GM12878 (cell line): ENCODE measurements around the gene TNNT1. TPM values are rescaled to one million over a fixed set of nuclear protein-coding genes. Genes with fewer than 3 reads are reported as not detected.
A peak's percentile ranks its signal among the peaks of the same experiment; 100 is the strongest.

ENCODE experiments used
- ATAC-seq: fragments of 200-7000 bp; cut with Tn5 transposase; 3 replicates; pipeline ENCODE4 v1.9.1; 2020; ENCODE audit warnings: mild to moderate bottlenecking, moderate library complexity
- BruUV-seq: library from RNA; stranded (reverse); fragments of 400-500 nt; replicated peaks from 2 replicates; lab custom pipeline; 2021; lab: Mats Ljungman, UMichigan
- CTCF ChIA-PET: fragments of 300-600 bp; sonication (Branson Sonifier 250); formaldehyde crosslinking; extraction: SDS; loops from one replicate; lab custom pipeline; 2021; ENCODE audit warnings: inconsistent platforms; lab: Yijun Ruan, JAX
- POLR2A ChIA-PET: fragments of 350-600 bp; formaldehyde crosslinking; extraction: SDS; loops from one replicate; lab custom pipeline; 2021; ENCODE audit warnings: inconsistent platforms; lab: Charles Lee
- RAD21 ChIA-PET: fragments of 300-600 bp; sonication (Branson Sonifier 250); formaldehyde crosslinking; loops from one replicate; lab custom pipeline; 2023; ENCODE audit warnings: antibody characterized with exemption; ENCODE audit not compliant: unreplicated experiment; lab: Charles Lee
- SMC1A ChIA-PET: fragments of 300-600 bp; sonication (Branson Sonifier 250); formaldehyde crosslinking; loops from one replicate; lab custom pipeline; 2023; ENCODE audit not compliant: unreplicated experiment, uncharacterized antibody; lab: Charles Lee
- DNase-seq: peaks from one replicate; pipeline ENCODE4 v3.0.0-alpha.2; 2011; ENCODE audit warnings: low read depth, low spot score
- FAIRE-seq: peaks from 3 replicates; lab custom pipeline; 2011; peaks lifted over from hg19 to GRCh38; lab: Jason Lieb, UNC
- H2AFZ ChIP-seq: 2 replicates; pipeline ENCODE4 v1.6.0; 2011; ENCODE audit warnings: low read depth, low read length, control low read depth; ENCODE audit not compliant: control insufficient read depth
- H3K27ac ChIP-seq: 2 replicates; pipeline ENCODE4 v1.5.1; 2011; ENCODE audit warnings: control low read depth; ENCODE audit not compliant: control insufficient read depth, insufficient read depth
- H3K27me3 ChIP-seq, 2 experiments: replicated peaks in 1 of 2; 2 replicates each; pipeline versions ENCODE4 v1.6.0 to v1.6.1; 2011; ENCODE audit warnings: low read length in 1 of 2; ENCODE audit not compliant: control insufficient read depth in 2 of 2, insufficient read depth in 2 of 2
- H3K36me3 ChIP-seq, 2 experiments: 2 replicates each; pipeline ENCODE4 v1.5.1; 2011; ENCODE audit warnings: low read length in 1 of 2; ENCODE audit not compliant: control insufficient read depth in 2 of 2, insufficient read depth in 2 of 2
- H3K4me1 ChIP-seq: 2 replicates; pipeline ENCODE4 v1.6.1; 2011; ENCODE audit warnings: mild to moderate bottlenecking, low read length, moderate library complexity, mixed read lengths; ENCODE audit not compliant: control insufficient read depth, insufficient read depth
- H3K4me2 ChIP-seq: 2 replicates; pipeline ENCODE4 v1.6.0; 2011; ENCODE audit warnings: control low read depth; ENCODE audit not compliant: control insufficient read depth, insufficient read depth
- H3K4me3 ChIP-seq: fragments of 200-600 bp; sonication (generic); 2 replicates; pipeline ENCODE4 v1.5.1; 2016
- H3K79me2 ChIP-seq: 2 replicates; pipeline ENCODE4 v1.6.0; 2011; ENCODE audit warnings: low read length; ENCODE audit not compliant: control insufficient read depth, insufficient read depth
- H3K9ac ChIP-seq: 2 replicates; pipeline ENCODE4 v1.8.0; 2011; ENCODE audit warnings: low read length, control low read depth, mixed read lengths; ENCODE audit not compliant: control insufficient read depth, insufficient read depth
- H3K9me3 ChIP-seq: replicated peaks from 3 replicates; pipeline ENCODE4 v1.5.1; 2011; ENCODE audit warnings: mild to moderate bottlenecking, low read length; ENCODE audit not compliant: control insufficient read depth, insufficient read depth
- H4K20me1 ChIP-seq: 2 replicates; pipeline ENCODE4 v1.6.0; 2011; ENCODE audit not compliant: control insufficient read depth, insufficient read depth
- BHLHE40 ChIP-seq, 2 experiments: fragments of 450-650 bp in 1 of 2; IDR thresholded peaks; 2 replicates each; pipeline ENCODE4 v1.6.1; 2011 to 2017; ENCODE audit warnings: low read depth in 2 of 2, borderline replicate concordance in 1 of 2, improper control_type of control experiment in 1 of 2, low read length in 1 of 2, mild to moderate bottlenecking in 1 of 2
- BRCA1 ChIP-seq: IDR thresholded peaks from 2 replicates; pipeline ENCODE4 v1.6.1; 2011; ENCODE audit warnings: low read depth, low read length, improper control_type of control experiment
- CBX3 ChIP-seq: fragments of 200-600 bp; sonication (generic); IDR thresholded peaks from 2 replicates; pipeline ENCODE4 v1.6.1; 2016; ENCODE audit warnings: low read depth, borderline replicate concordance
- EGR1 ChIP-seq, 2 experiments: IDR thresholded peaks; 1 replicate in 1 of 2; 2 replicates in 1 of 2; pipeline ENCODE4 v1.6.1; 2011 to 2012; ENCODE audit warnings: low read depth in 2 of 2, low read length in 2 of 2, borderline replicate concordance in 1 of 2, mild to moderate bottlenecking in 1 of 2, moderate library complexity in 1 of 2
- SMC3 ChIP-seq: IDR thresholded peaks from 2 replicates; pipeline ENCODE4 v1.6.1; 2011; ENCODE audit warnings: low read length, improper control_type of control experiment, borderline replicate concordance
- SRF ChIP-seq, 2 experiments: IDR thresholded peaks; 2 replicates each; pipeline ENCODE4 v1.6.1; 2011; ENCODE audit warnings: low read depth in 2 of 2, low read length in 2 of 2, mild to moderate bottlenecking in 1 of 2, moderate library complexity in 1 of 2
- WGBS: methylation state at CpG from one replicate; pipeline ENCODE4 v1.1.6; 2016; ENCODE audit warnings: low lambda C conversion rate; ENCODE audit not compliant: insufficient replicate concordance, insufficient coverage; ENCODE audit errors: missing lambda C conversion rate; 5-methylcytosine and 5-hydroxymethylcytosine counted together
- in situ Hi-C: fragments of 300-500 bp; cut with MboI; formaldehyde crosslinking; loops from 9 replicates; pipeline ENCODE4 v1.14.3; 2018; ENCODE audit warnings: mixed read lengths
- intact Hi-C: fragments of 100-400 bp; cut with micrococcal nuclease; formaldehyde crosslinking; loops from one replicate; pipeline ENCODE4 v1.14.2; 2022; ENCODE audit not compliant: unreplicated experiment
- polyA plus RNA-seq, 11 experiments: library from polyadenylated mRNA; depleted of rRNA in 4 of 11; unstranded in 6 of 11; stranded (reverse) in 5 of 11; fragments of >200 nt; fragmentation: Nextera tagmentation in 4 of 11; fragmentation: Illumina TruSeq in 1 of 11; extraction: Ambion mirVana in 4 of 11; extraction: Trizol in 1 of 11; gene quantifications; 1 replicate in 1 of 11; 2 replicates in 10 of 11; pipeline versions ENCODE4 v1.2.1 to v1.2.3, GENCODE V29; 2011 to 2016; ENCODE audit warnings: inconsistent platforms in 2 of 11, missing spikeins in 2 of 11, low read depth in 1 of 11
- total RNA-seq, 4 experiments: library from RNA; depleted of rRNA in 3 of 4; stranded (reverse); fragments of >200 nt in 3 of 4; fragmentation: Illumina TruSeq in 1 of 4; extraction: Trizol in 1 of 4; gene quantifications; 2 replicates each; pipeline versions ENCODE4 v1.2.1 to v1.2.3, GENCODE V29; 2013 to 2021
- TF ChIP-seq, protein P1 (sequence below): IDR thresholded peaks from 2 replicates; pipeline ENCODE4 v1.6.1; 2011; ENCODE audit warnings: low read depth, mild to moderate bottlenecking, low read length, moderate library complexity, borderline replicate concordance; ENCODE audit errors: extremely low read depth
- TF ChIP-seq, protein P2 (sequence below): fragments of 450-650 bp; IDR thresholded peaks from 2 replicates; pipeline ENCODE4 v1.6.1; 2017; ENCODE audit warnings: antibody characterized with exemption, mild to moderate bottlenecking, moderate library complexity

The TNNT1 gene
- total and polyA plus RNA-seq, 10 of the 15 experiments (the other 5 are each of a cell fraction or from before 2014, with no cell fraction given): 0.26 to 0.62 (median 0.37) TPM; not detected in 7

DNA sequence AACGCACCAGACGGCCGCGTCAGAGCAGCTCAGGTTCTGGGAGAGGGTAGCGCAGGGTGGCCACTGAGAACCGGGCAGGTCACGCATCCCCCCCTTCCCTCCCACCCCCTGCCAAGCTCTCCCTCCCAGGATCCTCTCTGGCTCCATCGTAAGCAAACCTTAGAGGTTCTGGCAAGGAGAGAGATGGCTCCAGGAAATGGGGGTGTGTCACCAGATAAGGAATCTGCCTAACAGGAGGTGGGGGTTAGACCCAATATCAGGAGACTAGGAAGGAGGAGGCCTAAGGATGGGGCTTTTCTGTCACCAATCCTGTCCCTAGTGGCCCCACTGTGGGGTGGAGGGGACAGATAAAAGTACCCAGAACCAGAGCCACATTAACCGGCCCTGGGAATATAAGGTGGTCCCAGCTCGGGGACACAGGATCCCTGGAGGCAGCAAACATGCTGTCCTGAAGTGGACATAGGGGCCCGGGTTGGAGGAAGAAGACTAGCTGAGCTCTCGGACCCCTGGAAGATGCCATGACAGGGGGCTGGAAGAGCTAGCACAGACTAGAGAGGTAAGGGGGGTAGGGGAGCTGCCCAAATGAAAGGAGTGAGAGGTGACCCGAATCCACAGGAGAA lies 33.5 kb downstream of the TNNT1 start (continued):
- TF ChIP-seq SMC3: no peak
- no peak for TF ChIP-seq CBX3
- TF ChIP-seq, protein P1, sequence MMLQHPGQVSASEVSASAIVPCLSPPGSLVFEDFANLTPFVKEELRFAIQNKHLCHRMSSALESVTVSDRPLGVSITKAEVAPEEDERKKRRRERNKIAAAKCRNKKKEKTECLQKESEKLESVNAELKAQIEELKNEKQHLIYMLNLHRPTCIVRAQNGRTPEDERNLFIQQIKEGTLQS: no peak

- BruUV-seq: no TSS peak
- intact Hi-C loops: no loop called here
- 87% methylated on average over 6 of the region's 9 CpGs for WGBS
- Histone ChIP-seq H3K9me3 (no peaks in the 10 kb centered on the region), H3K27me3 (no peaks in the 10 kb centered on the region), H3K4me3 (no peak overlapping the region)
- ATAC-seq: no peak
- TF ChIP-seq BHLHE40 (IDR thresholded peaks at IDR 0.05; ENCODE audit: borderline replicate concordance in 1 of 2, low read depth in 2 of 2, low read length in 1 of 2) (no peak), SRF (IDR thresholded peaks at IDR 0.05; ENCODE audit: low read depth in 2 of 2, low read length in 2 of 2) (no peak), EGR1 (IDR thresholded peaks at IDR 0.05; ENCODE audit: borderline replicate concordance in 1 of 2, low read depth in 2 of 2, low read length in 2 of 2) (no peak), BRCA1 (no peak)
- TF ChIP-seq, protein P1: no peak
- TF ChIP-seq, protein P2, sequence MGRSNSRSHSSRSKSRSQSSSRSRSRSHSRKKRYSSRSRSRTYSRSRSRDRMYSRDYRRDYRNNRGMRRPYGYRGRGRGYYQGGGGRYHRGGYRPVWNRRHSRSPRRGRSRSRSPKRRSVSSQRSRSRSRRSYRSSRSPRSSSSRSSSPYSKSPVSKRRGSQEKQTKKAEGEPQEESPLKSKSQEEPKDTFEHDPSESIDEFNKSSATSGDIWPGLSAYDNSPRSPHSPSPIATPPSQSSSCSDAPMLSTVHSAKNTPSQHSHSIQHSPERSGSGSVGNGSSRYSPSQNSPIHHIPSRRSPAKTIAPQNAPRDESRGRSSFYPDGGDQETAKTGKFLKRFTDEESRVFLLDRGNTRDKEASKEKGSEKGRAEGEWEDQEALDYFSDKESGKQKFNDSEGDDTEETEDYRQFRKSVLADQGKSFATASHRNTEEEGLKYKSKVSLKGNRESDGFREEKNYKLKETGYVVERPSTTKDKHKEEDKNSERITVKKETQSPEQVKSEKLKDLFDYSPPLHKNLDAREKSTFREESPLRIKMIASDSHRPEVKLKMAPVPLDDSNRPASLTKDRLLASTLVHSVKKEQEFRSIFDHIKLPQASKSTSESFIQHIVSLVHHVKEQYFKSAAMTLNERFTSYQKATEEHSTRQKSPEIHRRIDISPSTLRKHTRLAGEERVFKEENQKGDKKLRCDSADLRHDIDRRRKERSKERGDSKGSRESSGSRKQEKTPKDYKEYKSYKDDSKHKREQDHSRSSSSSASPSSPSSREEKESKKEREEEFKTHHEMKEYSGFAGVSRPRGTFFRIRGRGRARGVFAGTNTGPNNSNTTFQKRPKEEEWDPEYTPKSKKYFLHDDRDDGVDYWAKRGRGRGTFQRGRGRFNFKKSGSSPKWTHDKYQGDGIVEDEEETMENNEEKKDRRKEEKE: no peak
- TF ChIP-seq, all 136 proteins: peak for 0
- RAD21 ChIA-PET: no interaction called here
- in situ Hi-C loops: no loop called here
- DNase-seq: no peak
- CTCF ChIA-PET: no interaction called here
- Histone ChIP-seq H3K4me2 (peak overlapping the region; percentile 30), H3K9ac (no peak overlapping the region), H2AFZ (no peak overlapping the region), H3K79me2 (peaks cover 38% of the 10 kb centered on the region), H3K27ac (no peak overlapping the region), H4K20me1 (peaks cover 3% of the 10 kb centered on the region; the same call in 1 of the 2 replicates), H3K36me3 (peaks cover 0 to 4% of the 10 kb centered on the region in 2 experiments; a peak in 2 of 4 replicates), H3K4me1 (peaks cover 14% of the 10 kb centered on the region)
- SMC1A ChIA-PET: interaction anchor here (1.8 kb wide), 1 partner anchor 30 kb away, joined by 4 read pairs; no protein-coding TSS in a partner anchor
- POLR2A ChIA-PET: no interaction called here
- no peak for FAIRE-seq
Observed at GRCh38 chr19:55114566-55115145, 34.4 kb downstream of the TNNT1 start.
